Endothelial cell of umbilical vein (primary cell): Measurements from ENCODE around the gene PCDHGA2. TPM values are rescaled to one million over a fixed set of nuclear protein-coding genes. Genes with fewer than 3 reads are reported as not detected.

Source experiments
- BruUV-seq: library from RNA; stranded (reverse); fragments of 400-500 nt; replicated peaks from 2 replicates; lab custom pipeline; 2021; lab: Mats Ljungman, UMichigan
- CTCF ChIA-PET: fragments of 300-600, 350-600 bp; sonication (Branson Sonifier 250); formaldehyde crosslinking; loops from one replicate; lab custom pipeline; 2021; ENCODE audit warnings: antibody characterized with exemption, inconsistent platforms; lab: Charles Lee
- POLR2A ChIA-PET: fragments of 300-600, 350-600 bp; sonication (Branson Sonifier 250); formaldehyde crosslinking; loops from one replicate; lab custom pipeline; 2021; ENCODE audit warnings: antibody characterized with exemption, inconsistent platforms; lab: Charles Lee
- DNase-seq: peaks from one replicate; pipeline ENCODE4 v3.0.0-alpha.2; 2011; ENCODE audit warnings: low read depth, low spot score
- FAIRE-seq: peaks from 2 replicates; lab custom pipeline; 2011; peaks lifted over from hg19 to GRCh38; lab: Jason Lieb, UNC
- H2AFZ ChIP-seq: 2 replicates; pipeline ENCODE4 v1.6.0; 2012; ENCODE audit warnings: low read depth, low read length, control low read depth, inconsistent platforms
- H3K27ac ChIP-seq: 2 replicates; pipeline ENCODE4 v1.5.1; 2011; ENCODE audit warnings: low read depth, mild to moderate bottlenecking, control low read depth, low read length, moderate library complexity; ENCODE audit not compliant: insufficient read depth
- H3K27me3 ChIP-seq, 2 experiments: 2 replicates each; pipeline versions ENCODE4 v1.6.0 to v1.6.1; 2011; ENCODE audit warnings: low read length in 2 of 2, mixed read lengths in 1 of 2; ENCODE audit not compliant: control insufficient read depth in 2 of 2, insufficient read depth in 2 of 2
- H3K36me3 ChIP-seq, 2 experiments: 2 replicates in 1 of 2; 3 replicates in 1 of 2; pipeline ENCODE4 v1.5.1; 2011; ENCODE audit warnings: low read length in 2 of 2, mild to moderate bottlenecking in 1 of 2, moderate library complexity in 1 of 2; ENCODE audit not compliant: control insufficient read depth in 2 of 2, insufficient read depth in 2 of 2; ENCODE audit errors: extremely low read depth in 1 of 2
- H3K4me1 ChIP-seq: 3 replicates; pipeline ENCODE4 v1.5.1; 2011; ENCODE audit warnings: mild to moderate bottlenecking, low read length; ENCODE audit not compliant: control insufficient read depth, insufficient read depth; ENCODE audit errors: extremely low read depth
- H3K4me2 ChIP-seq: 2 replicates; pipeline ENCODE4 v1.6.1; 2011; ENCODE audit warnings: low read length, control low read depth, mixed read lengths; ENCODE audit not compliant: insufficient read depth
- H3K4me3 ChIP-seq, 3 experiments: fragments of 200-600 bp in 1 of 3; sonication (generic), shearing (Covaris generic) in 1 of 3; replicated peaks in 1 of 3; 2 replicates each; pipeline ENCODE4 v1.5.1; 2011 to 2016; ENCODE audit warnings: control low read depth in 3 of 3, low read length in 3 of 3, mild to moderate bottlenecking in 2 of 3, inconsistent platforms in 1 of 3, low read depth in 1 of 3, moderate library complexity in 1 of 3; ENCODE audit not compliant: insufficient read depth in 1 of 3
- H3K79me2 ChIP-seq: 2 replicates; pipeline ENCODE4 v1.6.0; 2012; ENCODE audit warnings: low read length, inconsistent platforms; ENCODE audit not compliant: control insufficient read depth, insufficient read depth
- H3K9ac ChIP-seq: replicated peaks from 2 replicates; pipeline ENCODE3; 2011; ENCODE audit warnings: low read length, control low read depth; ENCODE audit not compliant: insufficient read depth; ENCODE audit errors: extremely low read depth
- H3K9me1 ChIP-seq: replicated peaks from 3 replicates; pipeline ENCODE4 v1.6.0; 2011; ENCODE audit warnings: mild to moderate bottlenecking, low read length; ENCODE audit not compliant: control insufficient read depth, insufficient read depth; ENCODE audit errors: extremely low read depth
- H3K9me3 ChIP-seq: replicated peaks from 2 replicates; pipeline ENCODE4 v1.5.1; 2012; ENCODE audit warnings: low read length, inconsistent platforms; ENCODE audit not compliant: control insufficient read depth, insufficient read depth
- H4K20me1 ChIP-seq: replicated peaks from 2 replicates; pipeline ENCODE3; 2011; ENCODE audit warnings: mild to moderate bottlenecking, low read length; ENCODE audit not compliant: control insufficient read depth, insufficient read depth; ENCODE audit errors: extremely low read depth
- CTCF ChIP-seq, 2 donors: IDR thresholded peaks; 1 replicate in 1 of 2; 2 replicates in 1 of 2; pipeline ENCODE4 v1.5.1; 2011; ENCODE audit warnings: low read length in 2 of 2, mild to moderate bottlenecking in 2 of 2, moderate library complexity in 2 of 2, control low read depth in 1 of 2, inconsistent platforms in 1 of 2, low read depth in 1 of 2; ENCODE audit not compliant: insufficient read depth in 1 of 2; ENCODE audit errors: extremely low read depth in 1 of 2
- EZH2 ChIP-seq: IDR thresholded peaks from 2 replicates; pipeline ENCODE4 v1.6.1; 2012; ENCODE audit warnings: borderline replicate concordance, low read depth, mild to moderate bottlenecking, moderate library complexity, low read length, inconsistent platforms; ENCODE audit not compliant: severe bottlenecking
- FOS ChIP-seq: IDR thresholded peaks from 2 replicates; pipeline ENCODE4 v1.6.1; 2011; ENCODE audit warnings: mild to moderate bottlenecking, low read length, moderate library complexity, borderline replicate concordance; ENCODE audit not compliant: insufficient read depth
- GATA2 ChIP-seq: IDR thresholded peaks from 2 replicates; pipeline ENCODE4 v1.7.0; 2011; ENCODE audit warnings: low read depth, mild to moderate bottlenecking, moderate library complexity, mixed read lengths, low read length; ENCODE audit not compliant: insufficient read length, insufficient read depth
- JUN ChIP-seq: IDR thresholded peaks from 2 replicates; pipeline ENCODE4 v1.6.1; 2011; ENCODE audit warnings: borderline replicate concordance, low read depth; ENCODE audit not compliant: insufficient read length, insufficient read depth
- MAX ChIP-seq: IDR thresholded peaks from 2 replicates; pipeline ENCODE4 v1.6.1; 2011; ENCODE audit not compliant: insufficient read depth, insufficient read length
- MYC ChIP-seq: IDR thresholded peaks from one replicate; pipeline ENCODE4 v1.6.1; 2011; ENCODE audit warnings: mild to moderate bottlenecking, low read depth, low read length
- POLR2A ChIP-seq: IDR thresholded peaks from 2 replicates; pipeline ENCODE4 v1.6.1; 2012; ENCODE audit warnings: low read depth, mild to moderate bottlenecking, control low read depth, low read length
- POLR2AphosphoS5 ChIP-seq: IDR thresholded peaks from 2 replicates; pipeline ENCODE4 v1.6.1; 2012; ENCODE audit warnings: low read depth, mild to moderate bottlenecking, control low read depth, low read length, moderate library complexity; ENCODE audit not compliant: insufficient read depth
- dilution Hi-C: fragments of 300-500 bp; cut with MboI; formaldehyde crosslinking; loops from one replicate; pipeline ENCODE4 v1.15.0; 2019; ENCODE audit warnings: low sequenced_read_pairs; ENCODE audit not compliant: extremely low pct_ligation_motif_present
- intact Hi-C: fragments of 100-400 bp; cut with micrococcal nuclease; formaldehyde crosslinking; loops from one replicate; pipeline ENCODE4 v1.10.0; 2022
- polyA plus RNA-seq, 4 experiments: library from polyadenylated mRNA; depleted of rRNA in 3 of 4; stranded (reverse) in 3 of 4; unstranded in 1 of 4; fragments of >200 nt; gene quantifications; 2 replicates each; pipeline versions ENCODE4 v1.2.1 to v1.2.3, GENCODE V29; 2011 to 2012; ENCODE audit warnings: missing spikeins in 1 of 4
- total RNA-seq: library from RNA; stranded (reverse); gene quantifications from 2 replicates; pipeline ENCODE4 v1.2.3, GENCODE V29; 2021

PCDHGA2 gene
- total and polyA plus RNA-seq, 2 donors (not counting 3 experiments of a cell fraction or from before 2014, with no cell fraction given) = 1.2 to 2.0 TPM

GRCh38 chr5:141319202-141319601 is 19.4 kb upstream of the PCDHGA2 start:
- peaks cover 0 to 11% of the 10 kb centered on the region in 2 experiments for H3K36me3 ChIP-seq
- intact Hi-C loops (no loop called here), dilution Hi-C loops (no loop called here)
- H3K4me3 ChIP-seq = no peak overlapping the region
- TF ChIP-seq JUN (no peak), MYC (no peak), CTCF (IDR thresholded peaks at IDR 0.05; ENCODE audit: extremely low read depth in 1 of 2, insufficient read depth in 1 of 2, low read depth in 1 of 2, low read length in 2 of 2) (no peak), POLR2AphosphoS5 (no peak), GATA2 (no peak), FOS (no peak), EZH2 (no peak), POLR2A (no peak), MAX (no peak)
- no peaks in the 10 kb centered on the region for H3K27me3 ChIP-seq
- peak overlapping the region; percentile 60 for H3K4me2 ChIP-seq
- BruUV-seq = no TSS peak
- peaks cover 15% of the 10 kb centered on the region for H3K9me3 ChIP-seq
- peaks cover 24% of the 10 kb centered on the region for H3K79me2 ChIP-seq
- H3K9me1 ChIP-seq = no peaks in the 10 kb centered on the region
- no peak overlapping the region for H3K27ac ChIP-seq
- no peak for DNase-seq
- H3K4me1 ChIP-seq = no peaks in the 10 kb centered on the region
- FAIRE-seq = no peak
- H2AFZ ChIP-seq = no peak overlapping the region
- H4K20me1 ChIP-seq = peaks cover 9% of the 10 kb centered on the region
- ChIA-PET CTCF (interaction anchor here (0.7 to 2.4 kb wide), 5 partner anchors 10 to 245 kb away, joined by 3 to 12 read pairs (median 3); partner anchors contain the start of genes PCDHB14, PCDHB15 and PCDHGA12), POLR2A (no interaction called here)
- no peak overlapping the region for H3K9ac ChIP-seq
